NCI-H2171 treated with DMSO at 0.1 percent for 48 hours (cell line): Measurements from ENCODE around the gene LILRB5.
"Not testable (repeated sequence)": the region's sequence is repeated elsewhere in the genome, so short reads cannot be mapped to it uniquely, and the experiment has no call there.

Experiments
- DNase-seq: peaks from one replicate; lab custom pipeline; 2025; lab: John Stamatoyannopoulos, UW

The LILRB5 gene

GRCh38 chr19:54211235-54211634 lies 45.8 kb downstream of the LILRB5 start:
- no peak for DNase-seq

GRCh38 chr19:54209811-54210494 lies 47.1 kb downstream of the LILRB5 start:
- peak; percentile 66 for DNase-seq

- DNase-seq = no peak
These were observed 47.8 kb downstream of the LILRB5 start for GRCh38 chr19:54209058-54209810.

GRCh38 chr19:54208784-54209057 lies 48.4 kb downstream of the LILRB5 start:
- DNase-seq = no peak

GRCh38 chr19:54207983-54208783 lies 48.9 kb downstream of the LILRB5 start:
- DNase-seq = no peak

- no peak for DNase-seq
These were observed 49.4 kb downstream of the LILRB5 start for GRCh38 chr19:54207676-54207982.

GRCh38 chr19:54207193-54207592 lies 49.9 kb downstream of the LILRB5 start:
- not testable (repeated sequence) for DNase-seq

- no peak for DNase-seq
These were observed 50.3 kb downstream of the LILRB5 start for GRCh38 chr19:54206831-54207177.

GRCh38 chr19:54206030-54206830 lies 50.8 kb downstream of the LILRB5 start:
- no peak for DNase-seq

GRCh38 chr19:54204767-54205468 lies 52.2 kb downstream of the LILRB5 start:
- DNase-seq = no peak

GRCh38 chr19:54203151-54203611 lies 53.9 kb downstream of the LILRB5 start:
- DNase-seq = no peak

- no peak for DNase-seq
These were observed 55.1 kb downstream of the LILRB5 start for GRCh38 chr19:54201980-54202379.

- no peak for DNase-seq
These were observed 55.8 kb downstream of the LILRB5 start for GRCh38 chr19:54201172-54201701.
